Activated CD4-positive, alpha-beta memory T cell treated with anti-CD3 and anti-CD28 coated beads for 36 hours (primary cell): Measurements from ENCODE around the gene MDGA2. TPM values are rescaled to one million over a fixed set of nuclear protein-coding genes. Genes with fewer than 3 reads are reported as not detected.

Source experiments
- CTCF ChIA-PET: fragments of 350-600 bp; sonication (Branson Sonifier 250); formaldehyde crosslinking; loops from one replicate; lab custom pipeline; 2021; ENCODE audit warnings: antibody characterized with exemption, inconsistent platforms; lab: Charles Lee
- POLR2A ChIA-PET: fragments of 350-600 bp; sonication (Branson Sonifier 250); formaldehyde crosslinking; loops from one replicate; lab custom pipeline; 2021; ENCODE audit warnings: antibody characterized with exemption; lab: Charles Lee
- DNase-seq: peaks from one replicate; pipeline ENCODE4 v3.0.0-alpha.2; 2020
- H3K27ac Mint-ChIP-seq: one replicate; pipeline ENCODE4 v1.8.0; 2021; ENCODE audit warnings: mixed read lengths
- H3K27me3 Mint-ChIP-seq: one replicate; pipeline ENCODE4 v1.8.0; 2021; ENCODE audit warnings: mixed read lengths
- H3K36me3 Mint-ChIP-seq: one replicate; pipeline ENCODE4 v1.8.0; 2021; ENCODE audit warnings: mixed read lengths
- H3K4me1 Mint-ChIP-seq: one replicate; pipeline ENCODE4 v1.8.0; 2021; ENCODE audit warnings: low read depth, mixed read lengths
- H3K4me3 Mint-ChIP-seq: one replicate; pipeline ENCODE4 v1.8.0; 2021; ENCODE audit warnings: mild to moderate bottlenecking, mixed read lengths
- H3K9me3 Mint-ChIP-seq: one replicate; pipeline ENCODE4 v1.8.0; 2021; ENCODE audit warnings: mixed read lengths
- intact Hi-C: fragments of 100-400 bp; cut with micrococcal nuclease; formaldehyde crosslinking; loops from one replicate; pipeline ENCODE4 v1.15.1; 2023
- total RNA-seq, 2 experiments: library from RNA; stranded (reverse); gene quantifications; one replicate each; pipeline ENCODE4 v1.2.3, GENCODE V29; 2021

Gene MDGA2
- not detected for total RNA-seq

DNA sequence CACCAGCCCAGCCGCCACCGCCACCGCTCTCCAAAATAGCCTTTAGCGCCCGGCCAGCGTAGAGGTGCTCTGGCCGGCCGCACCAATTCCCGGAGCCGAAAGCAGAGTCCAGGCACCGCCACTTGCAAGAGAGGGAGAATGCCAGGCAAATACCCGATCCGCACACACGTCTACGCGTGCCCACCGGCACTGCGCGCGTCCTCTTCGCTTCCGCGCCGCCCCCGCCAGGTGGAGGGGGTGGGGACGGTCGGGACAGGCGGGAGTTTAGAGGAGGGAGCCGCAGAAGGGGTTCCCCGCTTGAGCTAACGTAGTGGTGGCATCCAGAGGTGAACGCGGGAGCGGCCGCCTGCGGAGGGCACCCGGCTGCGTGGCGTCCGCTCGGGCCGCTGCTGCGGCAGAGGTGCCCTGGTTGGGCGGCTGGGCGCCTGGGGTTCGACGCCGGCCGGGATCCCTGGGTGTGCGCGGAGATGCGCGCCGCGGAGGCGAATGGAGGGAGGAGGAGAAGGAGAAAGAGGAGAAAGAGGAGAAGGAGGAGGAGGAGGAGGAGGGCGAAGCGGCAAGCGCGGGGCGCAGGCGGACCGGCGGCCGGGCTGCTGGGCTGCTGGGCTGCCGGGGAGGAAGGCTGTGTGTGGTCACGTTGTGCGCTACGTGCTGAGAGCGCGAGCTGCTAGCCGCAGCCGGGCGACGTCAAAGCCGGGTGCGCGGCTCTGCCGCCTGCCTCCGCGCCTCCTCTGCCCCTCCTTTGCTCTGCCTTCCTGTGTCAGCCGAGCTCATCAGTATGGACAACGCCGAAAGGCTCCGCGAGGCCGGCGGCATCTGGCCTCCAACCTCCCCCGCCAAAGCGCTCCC, at the start of gene MDGA2:
MDGA2 (minus strand) TSS at position 140 of the 849 bp plus-strand sequence.
- DNase-seq, result no peak
- Mint-ChIP-seq H3K4me1 (peaks cover 3% of the 10 kb centered on the region), H3K27ac (no peak within 1 kb of the TSS), H3K27me3 (peaks cover 36% of the 10 kb centered on the region), H3K9me3 (no peaks in the 10 kb centered on the region), H3K4me3 (no peak within 1 kb of the TSS), H3K36me3 (no peaks in the 10 kb centered on the region)
- POLR2A ChIA-PET, result no interaction called here
- intact Hi-C loops, result no loop called here
- CTCF ChIA-PET, result no interaction called here

DNA sequence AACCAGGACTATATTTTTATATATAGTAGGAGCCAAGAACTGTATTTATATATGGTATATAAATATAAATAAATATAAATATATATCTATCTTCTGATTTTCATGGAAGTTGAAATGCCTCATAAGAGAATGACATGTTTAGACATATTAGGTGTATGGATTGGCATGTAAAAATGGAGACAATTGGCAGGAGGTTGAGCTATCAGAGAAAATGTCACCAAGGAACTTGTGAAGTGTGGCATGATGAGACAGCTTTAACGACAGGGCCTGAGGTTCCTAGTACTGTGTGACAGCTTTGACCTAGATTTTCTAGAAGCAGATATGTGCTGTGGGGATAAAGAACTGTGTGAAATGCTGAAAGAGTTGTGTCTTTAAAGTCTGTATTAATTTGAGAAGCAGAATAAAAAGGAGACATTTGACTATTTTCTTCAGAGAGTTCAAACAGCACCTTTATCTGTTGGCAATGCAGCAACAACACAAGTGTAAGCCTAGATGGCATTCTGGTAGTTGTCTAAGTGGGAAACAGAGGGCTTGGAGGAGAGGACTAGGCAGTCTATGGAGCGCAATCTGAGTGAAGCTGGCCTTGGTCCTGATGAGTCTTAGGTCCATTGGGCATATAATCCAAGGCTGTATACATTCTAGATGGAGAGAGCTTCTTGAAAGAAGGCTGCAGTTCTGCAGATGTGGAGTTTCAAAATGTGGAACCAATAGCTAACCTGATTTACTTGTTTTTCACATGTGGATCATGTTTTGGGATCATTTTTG, 47.7 kb upstream of the MDGA2 start:
- CTCF ChIA-PET, result no interaction called here
- Mint-ChIP-seq H3K4me3 (no peak overlapping the region), H3K27ac (no peak overlapping the region), H3K9me3 (peaks cover 2% of the 10 kb centered on the region), H3K27me3 (no peaks in the 10 kb centered on the region), H3K4me1 (no peaks in the 10 kb centered on the region), H3K36me3 (no peaks in the 10 kb centered on the region)
- intact Hi-C loops, result no loop called here
- no peak for DNase-seq
- POLR2A ChIA-PET, result no interaction called here

DNA sequence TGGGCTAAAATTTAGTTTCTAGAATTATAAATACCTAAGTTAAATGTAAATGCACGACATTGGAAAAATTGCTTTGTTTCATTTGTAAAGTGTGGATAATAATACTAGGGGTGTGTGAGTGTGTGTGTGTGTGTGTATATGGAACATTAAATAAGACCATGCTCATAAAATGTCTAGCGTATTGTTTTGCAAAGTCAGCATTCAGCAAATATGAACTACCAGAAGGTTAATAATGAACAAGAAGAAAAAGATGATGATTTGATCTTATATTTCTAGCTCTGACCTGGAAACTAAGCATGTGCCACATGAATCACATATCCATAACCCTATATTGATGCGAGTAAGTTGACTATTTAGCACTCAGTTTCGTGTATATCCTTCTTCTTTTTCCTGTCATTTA, 44.9 kb upstream of the MDGA2 start:
- CTCF ChIA-PET, result interaction anchor here (0.6 kb wide), 1 partner anchor 255 kb away, joined by 4 read pairs; no protein-coding TSS in a partner anchor
- peaks cover 12% of the 10 kb centered on the region for H3K9me3 Mint-ChIP-seq
- H3K27me3 Mint-ChIP-seq, result no peaks in the 10 kb centered on the region

DNA sequence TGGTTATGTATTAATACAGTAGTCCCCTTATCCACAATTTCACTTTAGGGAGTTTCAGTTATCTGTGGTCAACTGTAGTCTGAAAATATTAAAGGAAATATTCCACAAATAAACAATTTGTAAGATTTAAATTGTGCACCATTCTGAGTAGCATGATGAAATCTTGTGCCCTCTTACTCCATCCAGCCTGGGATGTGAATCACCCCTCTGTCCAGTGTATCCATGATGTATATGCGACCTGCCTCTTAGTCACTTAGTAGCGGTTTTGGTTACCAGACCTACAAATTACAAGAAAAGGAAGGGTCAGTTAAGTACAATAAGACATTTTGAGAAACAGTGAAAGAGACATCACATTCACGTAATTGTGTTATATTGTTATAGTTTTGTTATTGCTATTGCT, 39.9 kb upstream of the MDGA2 start:
- CTCF ChIA-PET, result no interaction called here
- Mint-ChIP-seq H3K9me3 (peaks cover 16% of the 10 kb centered on the region), H3K27me3 (no peaks in the 10 kb centered on the region), H3K4me1 (no peaks in the 10 kb centered on the region), H3K4me3 (no peak overlapping the region), H3K27ac (no peak overlapping the region), H3K36me3 (no peaks in the 10 kb centered on the region)
- POLR2A ChIA-PET, result no interaction called here
- intact Hi-C loops, result no loop called here
- DNase-seq, result no peak

More for the DNA sequence above, 44.9 kb upstream of the MDGA2 start:
- intact Hi-C loops, result no loop called here
- Mint-ChIP-seq H3K4me3 (no peak overlapping the region), H3K4me1 (no peaks in the 10 kb centered on the region), H3K27ac (no peak overlapping the region), H3K36me3 (no peaks in the 10 kb centered on the region)
- POLR2A ChIA-PET, result no interaction called here
- no peak for DNase-seq

DNA sequence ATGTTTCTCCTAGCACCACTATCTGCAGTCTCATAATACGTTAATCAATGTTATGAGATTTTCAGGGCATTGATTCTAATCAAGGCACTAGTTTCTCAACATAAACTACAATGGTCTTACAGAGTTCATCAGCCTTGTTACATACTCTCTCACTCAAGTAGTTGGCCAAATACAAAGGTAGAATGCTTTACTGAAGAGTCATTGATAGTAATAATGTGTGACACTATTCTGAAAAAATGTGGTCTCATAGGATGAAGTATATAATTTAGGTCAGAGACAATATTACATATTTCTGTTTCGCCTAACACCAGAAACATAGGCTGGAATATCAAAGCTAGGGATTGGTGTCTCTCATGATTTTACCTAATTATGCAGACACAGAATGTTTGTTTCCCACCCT, 35.2 kb upstream of the MDGA2 start:
- H3K4me1 Mint-ChIP-seq, result no peaks in the 10 kb centered on the region
- no peaks in the 10 kb centered on the region for H3K36me3 Mint-ChIP-seq
- intact Hi-C loops, result no loop called here
- POLR2A ChIA-PET, result no interaction called here
- peaks cover 12% of the 10 kb centered on the region for H3K9me3 Mint-ChIP-seq
- CTCF ChIA-PET, result no interaction called here
- H3K27me3 Mint-ChIP-seq, result no peaks in the 10 kb centered on the region
- DNase-seq, result no peak
- H3K27ac Mint-ChIP-seq, result no peak overlapping the region
- H3K4me3 Mint-ChIP-seq, result no peak overlapping the region

DNA sequence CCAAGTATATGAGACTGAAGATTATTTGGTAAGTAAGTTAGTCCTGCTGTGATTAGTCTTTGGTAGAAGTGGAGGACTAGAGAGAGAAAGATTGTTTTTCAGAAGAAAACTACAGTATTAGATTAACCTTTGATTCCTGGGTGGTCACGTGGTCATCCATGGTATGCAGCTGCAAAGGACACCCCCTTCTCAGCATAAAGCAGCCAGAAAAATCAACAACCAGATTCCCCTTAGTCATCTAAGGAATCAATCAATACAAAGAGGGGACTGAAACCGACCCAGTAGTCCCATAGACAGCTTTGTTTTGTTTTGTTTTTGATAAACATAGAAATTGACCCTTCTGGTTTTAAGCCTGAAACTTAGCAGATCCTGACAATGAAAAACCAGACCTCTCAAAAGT, 30.3 kb upstream of the MDGA2 start:
- H3K4me3 Mint-ChIP-seq, result no peak overlapping the region
- H3K9me3 Mint-ChIP-seq, result peaks cover 19% of the 10 kb centered on the region
- DNase-seq, result no peak
- H3K27me3 Mint-ChIP-seq, result no peaks in the 10 kb centered on the region
- no peaks in the 10 kb centered on the region for H3K4me1 Mint-ChIP-seq
- CTCF ChIA-PET, result no interaction called here
- POLR2A ChIA-PET, result no interaction called here
- no peak overlapping the region for H3K27ac Mint-ChIP-seq
- no peaks in the 10 kb centered on the region for H3K36me3 Mint-ChIP-seq
- intact Hi-C loops, result no loop called here

DNA sequence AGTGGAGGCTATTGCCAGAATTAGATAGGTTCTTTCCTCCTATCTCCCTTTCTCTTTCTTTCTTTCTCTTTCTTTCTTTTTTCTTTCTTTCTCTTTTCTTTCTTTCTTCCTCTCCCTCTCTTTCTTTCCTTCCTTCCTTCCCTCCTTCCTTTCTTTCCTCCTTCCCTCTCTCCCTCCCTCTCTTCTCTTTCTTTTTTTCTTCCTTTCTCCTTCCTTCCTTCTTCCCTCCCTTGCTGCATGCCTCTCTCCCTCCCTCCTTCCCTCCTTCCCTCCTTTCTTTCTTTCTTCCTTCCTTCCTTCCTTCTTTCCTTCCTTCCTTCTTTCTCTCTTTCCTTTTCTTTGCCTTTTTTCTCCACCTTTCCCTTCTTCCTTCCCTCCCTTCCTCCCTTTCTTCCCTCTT, 16.4 kb upstream of the MDGA2 start:
- intact Hi-C loops, result no loop called here
- no peaks in the 10 kb centered on the region for H3K4me1 Mint-ChIP-seq
- ChIA-PET POLR2A (no interaction called here), CTCF (no interaction called here)
- no peaks in the 10 kb centered on the region for H3K27me3 Mint-ChIP-seq
- H3K4me3 Mint-ChIP-seq, result no peak overlapping the region
- no peak for DNase-seq
- H3K9me3 Mint-ChIP-seq, result peaks cover 2% of the 10 kb centered on the region
- no peak overlapping the region for H3K27ac Mint-ChIP-seq
- no peaks in the 10 kb centered on the region for H3K36me3 Mint-ChIP-seq

DNA sequence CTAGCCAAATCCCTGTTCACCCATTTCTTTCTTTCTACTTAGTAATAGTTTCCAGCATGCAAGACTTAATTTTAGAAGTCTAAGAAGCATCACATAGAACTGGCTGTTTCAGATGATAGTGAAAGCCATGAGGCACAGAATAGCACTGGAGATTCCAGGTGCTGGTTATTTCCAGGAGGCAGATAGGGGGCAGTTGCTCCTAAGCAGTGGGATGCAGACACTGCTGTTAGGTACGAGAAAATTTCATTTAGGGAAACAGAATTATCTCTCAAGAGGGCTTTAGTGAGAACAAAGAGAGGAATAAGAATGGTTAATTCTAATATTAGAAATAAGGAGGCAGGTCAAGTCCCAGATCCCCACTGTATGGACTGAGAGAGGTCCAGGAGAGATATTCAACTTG, 3.6 kb upstream of the MDGA2 start:
- intact Hi-C loops, result no loop called here
- ChIA-PET POLR2A (no interaction called here), CTCF (no interaction called here)
- no peaks in the 10 kb centered on the region for H3K4me1 Mint-ChIP-seq
- no peaks in the 10 kb centered on the region for H3K36me3 Mint-ChIP-seq
- no peak for DNase-seq
- H3K9me3 Mint-ChIP-seq, result no peaks in the 10 kb centered on the region
- H3K27ac Mint-ChIP-seq, result no peak overlapping the region
- no peak overlapping the region for H3K4me3 Mint-ChIP-seq
- H3K27me3 Mint-ChIP-seq, result peaks cover 18% of the 10 kb centered on the region

DNA sequence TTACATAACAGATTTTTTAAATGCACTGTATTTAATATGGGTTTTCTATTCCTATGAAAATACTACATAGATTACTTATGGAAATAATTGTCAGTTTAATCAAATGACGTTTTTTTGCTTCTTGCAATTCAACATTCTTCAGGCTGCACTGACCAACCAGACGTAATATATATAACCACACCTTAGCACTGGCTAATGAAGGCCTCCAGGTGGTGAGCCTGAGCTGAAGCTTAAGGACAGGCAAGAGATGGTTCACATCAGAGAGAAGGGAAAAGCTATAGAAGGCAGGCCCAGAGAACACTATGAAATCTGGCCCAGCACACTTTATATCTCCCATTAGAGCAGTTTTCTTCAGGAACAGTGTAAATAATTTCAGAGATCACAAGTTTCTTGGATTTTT, 2.8 kb upstream of the MDGA2 start:
- CTCF ChIA-PET, result no interaction called here
- Mint-ChIP-seq H3K4me1 (peaks cover 3% of the 10 kb centered on the region), H3K36me3 (no peaks in the 10 kb centered on the region), H3K27ac (no peak overlapping the region), H3K27me3 (peaks cover 25% of the 10 kb centered on the region), H3K9me3 (no peaks in the 10 kb centered on the region), H3K4me3 (no peak overlapping the region)
- intact Hi-C loops, result no loop called here
- DNase-seq, result no peak
- POLR2A ChIA-PET, result no interaction called here

DNA sequence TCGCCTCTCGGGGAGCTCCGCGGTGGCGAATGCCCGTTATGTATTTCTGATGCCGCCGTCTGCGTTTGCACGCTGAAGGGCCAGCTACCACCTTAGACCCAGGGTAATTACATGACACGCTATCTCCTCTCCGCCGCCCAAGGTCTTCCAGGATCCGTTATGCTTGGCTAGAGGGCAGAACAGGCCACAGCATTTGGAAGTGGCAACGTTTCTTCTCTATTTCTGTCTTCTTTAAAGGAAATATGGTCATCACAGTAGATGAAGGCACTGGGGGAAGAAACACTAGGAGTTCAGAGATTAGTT, 861 bp upstream of the MDGA2 start:
- no peak for DNase-seq
- intact Hi-C loops, result no loop called here
- peaks cover 33% of the 10 kb centered on the region for H3K27me3 Mint-ChIP-seq
- H3K27ac Mint-ChIP-seq, result no peak overlapping the region
- ChIA-PET POLR2A (no interaction called here), CTCF (no interaction called here)
- H3K36me3 Mint-ChIP-seq, result no peaks in the 10 kb centered on the region
- H3K4me1 Mint-ChIP-seq, result peaks cover 3% of the 10 kb centered on the region
- H3K4me3 Mint-ChIP-seq, result no peak overlapping the region
- no peaks in the 10 kb centered on the region for H3K9me3 Mint-ChIP-seq

DNA sequence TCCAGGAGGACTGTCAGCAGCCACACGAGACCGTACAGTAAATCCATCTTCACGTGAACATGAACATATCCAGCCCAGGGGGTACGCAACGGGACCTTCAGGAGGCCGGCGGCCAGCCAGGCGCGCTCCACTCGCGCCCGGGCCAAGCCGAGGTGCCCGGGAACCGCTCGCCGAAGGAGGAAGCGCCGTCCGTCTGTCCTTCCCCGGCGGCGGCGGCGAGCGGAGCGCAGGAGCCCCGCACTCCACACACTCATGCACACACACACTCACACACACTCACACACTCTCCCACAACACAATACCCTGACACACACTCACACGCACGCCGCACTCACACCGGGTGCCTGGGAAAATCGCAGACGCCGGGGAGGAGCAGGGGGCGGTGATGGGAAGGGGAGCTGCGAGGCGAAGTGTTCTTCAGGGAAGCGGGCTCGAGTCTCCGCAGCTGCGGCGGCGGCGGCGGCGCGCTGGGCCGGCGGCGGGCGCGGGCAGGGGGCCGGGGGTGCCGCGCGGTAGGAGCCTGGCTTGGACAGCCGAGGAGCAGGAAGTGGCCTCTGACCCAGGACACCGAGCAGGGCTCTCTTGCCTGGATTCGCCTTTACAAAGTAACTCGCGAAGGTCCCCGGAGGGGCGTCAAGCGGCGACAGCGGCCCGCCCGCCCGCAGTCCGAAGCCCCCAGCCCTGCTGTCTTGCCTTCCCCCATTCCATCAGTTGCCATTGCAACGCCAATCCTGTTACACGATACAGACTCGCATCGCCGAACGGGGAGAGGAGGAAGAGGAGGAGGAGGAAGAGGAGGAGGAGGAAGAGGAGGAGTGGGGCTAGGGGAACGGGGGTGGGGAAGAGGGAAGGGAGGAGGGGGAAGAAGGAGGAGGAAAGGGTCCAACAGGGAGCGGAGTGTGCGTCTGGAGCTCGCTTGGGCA, 601 bp downstream of the MDGA2 start:
- H3K9me3 Mint-ChIP-seq, result no peaks in the 10 kb centered on the region
- intact Hi-C loops, result no loop called here
- H3K4me3 Mint-ChIP-seq, result no peak overlapping the region
- H3K27ac Mint-ChIP-seq, result no peak overlapping the region
- no peak for DNase-seq
- CTCF ChIA-PET, result no interaction called here
- H3K36me3 Mint-ChIP-seq, result no peaks in the 10 kb centered on the region
- POLR2A ChIA-PET, result no interaction called here
- H3K27me3 Mint-ChIP-seq, result peaks cover 36% of the 10 kb centered on the region
- peaks cover 3% of the 10 kb centered on the region for H3K4me1 Mint-ChIP-seq

DNA sequence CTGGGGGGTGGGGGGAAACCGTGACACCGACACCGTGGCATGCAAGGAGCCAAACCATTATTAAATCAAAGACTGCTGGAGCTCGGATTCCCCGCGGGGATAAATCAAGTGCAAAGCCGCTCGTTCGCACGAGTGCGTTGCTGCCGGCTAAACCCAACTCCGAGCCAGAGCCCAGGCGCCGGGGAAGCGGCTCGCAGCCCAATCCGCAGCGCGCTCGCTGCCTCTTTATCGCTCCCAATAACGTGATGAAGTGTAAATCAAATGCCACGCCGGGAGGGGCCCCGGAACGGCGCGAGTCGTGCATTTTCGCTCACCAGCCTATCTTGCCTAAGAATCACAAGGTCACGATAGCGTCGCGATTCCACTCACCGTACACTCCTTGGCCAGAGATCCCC, 1.3 kb downstream of the MDGA2 start:
- DNase-seq, result no peak
- peaks cover 36% of the 10 kb centered on the region for H3K27me3 Mint-ChIP-seq
- no peak overlapping the region for H3K4me3 Mint-ChIP-seq

More for the DNA sequence above, 1.3 kb downstream of the MDGA2 start:
- peaks cover 3% of the 10 kb centered on the region for H3K4me1 Mint-ChIP-seq
- no peaks in the 10 kb centered on the region for H3K36me3 Mint-ChIP-seq
- ChIA-PET CTCF (no interaction called here), POLR2A (no interaction called here)
- no peak overlapping the region for H3K27ac Mint-ChIP-seq
- H3K9me3 Mint-ChIP-seq, result no peaks in the 10 kb centered on the region
- intact Hi-C loops, result no loop called here
